ENCODE results near the gene SMURF2. TPM values are rescaled to one million over a fixed set of nuclear protein-coding genes. Genes with fewer than 3 reads are reported as not detected.

The SMURF2 gene
- total RNA-seq, 1 donor from 2014 or later: 24.6 TPM

- no peak overlapping the region for H3K4me3 ChIP-seq
- H3K27me3 ChIP-seq: no peaks in the 10 kb centered on the region
- no peaks in the 10 kb centered on the region for H3K27me3 Mint-ChIP-seq (ENCODE audit: insufficient read depth, low read depth)
Observed at GRCh38 chr17:64575431-64575830, 86.7 kb downstream of the SMURF2 start.

GRCh38 chr17:64574646-64575045, 87.5 kb downstream of the SMURF2 start:
- Mint-ChIP-seq H3K9me3 (no peaks in the 10 kb centered on the region), H3K36me3 (peaks cover 4% of the 10 kb centered on the region), H3K27me3 (ENCODE audit: insufficient read depth, low read depth) (no peaks in the 10 kb centered on the region), H3K27ac (no peak overlapping the region), H3K4me3 (no peak overlapping the region), H3K4me1 (no peaks in the 10 kb centered on the region)
- DNase-seq (ENCODE audit: low spot score): no peak
- Histone ChIP-seq H3K36me3 (no peaks in the 10 kb centered on the region), H3K9ac (no peak overlapping the region), H2AFZ (replicated peaks) (no peak overlapping the region), H3K79me2 (ENCODE audit: low read depth) (no peaks in the 10 kb centered on the region), H3K4me1 (no peaks in the 10 kb centered on the region), H4K20me1 (ENCODE audit: low read depth) (no peaks in the 10 kb centered on the region), H3K27me3 (no peaks in the 10 kb centered on the region), H3K4me2 (no peak overlapping the region), H3K9me3 (ENCODE audit: low read depth) (no peaks in the 10 kb centered on the region), H3K27ac (no peak overlapping the region), H3F3A (ENCODE audit: low read depth) (no peaks in the 10 kb centered on the region), H3K4me3 (no peak overlapping the region)
- no peak for TF ChIP-seq EZH2phosphoT487 (IDR thresholded peaks at IDR 0.05)

More at GRCh38 chr17:64575431-64575830, 86.7 kb downstream of the SMURF2 start:
- no peak overlapping the region for H3K27ac ChIP-seq
- H3F3A ChIP-seq (ENCODE audit: low read depth): no peaks in the 10 kb centered on the region
- H4K20me1 ChIP-seq (ENCODE audit: low read depth): no peaks in the 10 kb centered on the region
- Mint-ChIP-seq H3K4me1 (no peaks in the 10 kb centered on the region), H3K4me3 (no peak overlapping the region), H3K9me3 (no peaks in the 10 kb centered on the region), H3K36me3 (peaks cover 6% of the 10 kb centered on the region), H3K27ac (no peak overlapping the region)
- DNase-seq (ENCODE audit: low spot score): no peak
- no peaks in the 10 kb centered on the region for H3K79me2 ChIP-seq (ENCODE audit: low read depth)
- H2AFZ ChIP-seq (replicated peaks): no peak overlapping the region
- H3K9me3 ChIP-seq (ENCODE audit: low read depth): no peaks in the 10 kb centered on the region
- no peak overlapping the region for H3K9ac ChIP-seq
- TF ChIP-seq EZH2 (IDR thresholded peaks at IDR 0.05) (no peak), CTCF (IDR thresholded peaks at IDR 0.05) (no peak), EZH2phosphoT487 (IDR thresholded peaks at IDR 0.05) (no peak)
- H3K4me1 ChIP-seq: no peaks in the 10 kb centered on the region
- H3K4me2 ChIP-seq: no peak overlapping the region
- H3K36me3 ChIP-seq: no peaks in the 10 kb centered on the region

- H3K9me3 Mint-ChIP-seq: no peaks in the 10 kb centered on the region
- no peaks in the 10 kb centered on the region for H3K4me1 Mint-ChIP-seq
- H3K4me1 ChIP-seq: no peaks in the 10 kb centered on the region
- H3K27ac ChIP-seq: no peak overlapping the region
- no peaks in the 10 kb centered on the region for H4K20me1 ChIP-seq (ENCODE audit: low read depth)
- TF ChIP-seq EZH2 (IDR thresholded peaks at IDR 0.05) (no peak), CTCF (IDR thresholded peaks at IDR 0.05) (no peak), EZH2phosphoT487 (IDR thresholded peaks at IDR 0.05) (no peak)
- H3K36me3 ChIP-seq: no peaks in the 10 kb centered on the region
- H3K4me2 ChIP-seq: no peak overlapping the region
- H3K79me2 ChIP-seq (ENCODE audit: low read depth): no peaks in the 10 kb centered on the region
- no peak overlapping the region for H3K4me3 ChIP-seq
- no peak overlapping the region for H3K27ac Mint-ChIP-seq
- H3K27me3 ChIP-seq: no peaks in the 10 kb centered on the region
- H2AFZ ChIP-seq (replicated peaks): no peak overlapping the region
- H3K9me3 ChIP-seq (ENCODE audit: low read depth): no peaks in the 10 kb centered on the region
- no peak overlapping the region for H3K9ac ChIP-seq
- DNase-seq (ENCODE audit: low spot score): no peak
- no peaks in the 10 kb centered on the region for H3K27me3 Mint-ChIP-seq (ENCODE audit: insufficient read depth, low read depth)
- H3K4me3 Mint-ChIP-seq: no peak overlapping the region
- H3K36me3 Mint-ChIP-seq: peaks cover 6% of the 10 kb centered on the region
- no peaks in the 10 kb centered on the region for H3F3A ChIP-seq (ENCODE audit: low read depth)
Observed at GRCh38 chr17:64573214-64573613, 88.9 kb downstream of the SMURF2 start.

- no peak overlapping the region for H3K4me3 ChIP-seq
- no peak overlapping the region for H3K27ac ChIP-seq
- no peak for DNase-seq (ENCODE audit: low spot score)
- H3K4me1 ChIP-seq: no peaks in the 10 kb centered on the region
- no peak overlapping the region for H3K9ac ChIP-seq
- H4K20me1 ChIP-seq (ENCODE audit: low read depth): no peaks in the 10 kb centered on the region
- no peak overlapping the region for H3K4me2 ChIP-seq
- H3K27ac Mint-ChIP-seq: no peak overlapping the region
- no peaks in the 10 kb centered on the region for H3K36me3 ChIP-seq
- no peaks in the 10 kb centered on the region for H3F3A ChIP-seq (ENCODE audit: low read depth)
- H2AFZ ChIP-seq (replicated peaks): no peak overlapping the region
- no peaks in the 10 kb centered on the region for H3K9me3 Mint-ChIP-seq
- no peaks in the 10 kb centered on the region for H3K79me2 ChIP-seq (ENCODE audit: low read depth)
- no peaks in the 10 kb centered on the region for H3K27me3 Mint-ChIP-seq (ENCODE audit: insufficient read depth, low read depth)
- H3K27me3 ChIP-seq: no peaks in the 10 kb centered on the region
- TF ChIP-seq EZH2phosphoT487 (IDR thresholded peaks at IDR 0.05): no peak
- TF ChIP-seq EZH2 (IDR thresholded peaks at IDR 0.05): no peak
- no peak for TF ChIP-seq CTCF (IDR thresholded peaks at IDR 0.05)
- H3K9me3 ChIP-seq (ENCODE audit: low read depth): no peaks in the 10 kb centered on the region
- H3K4me1 Mint-ChIP-seq: no peaks in the 10 kb centered on the region
- no peak overlapping the region for H3K4me3 Mint-ChIP-seq
- peaks cover 6% of the 10 kb centered on the region for H3K36me3 Mint-ChIP-seq
Observed at GRCh38 chr17:64572682-64573154, 89.4 kb downstream of the SMURF2 start.

All from neural progenitor cell (in vitro differentiated cells).